Measurements from ENCODE around the gene LRP1B.

GRCh38 chr2:141698500-141698899 is 432.3 kb downstream of the LRP1B start:
- TF ChIP-seq TAF1 (IDR thresholded peaks at IDR 0.05; ENCODE audit: borderline replicate concordance, low read depth, low read length) (no peak), POLR2AphosphoS5 (IDR thresholded peaks at IDR 0.05; ENCODE audit: low read depth, low read length) (no peak), POLR2A (IDR thresholded peaks at IDR 0.05; ENCODE audit: low read depth, low read length) (no peak)
